IPS-18a (cell line): ENCODE measurements around the gene EFNB3.

Experiments used
- H3K27ac ChIP-seq: one replicate; pipeline ENCODE4 v1.5.1; 2013; ENCODE audit warnings: low read length
- H3K27me3 ChIP-seq: one replicate; pipeline ENCODE4 v1.6.1; 2013; ENCODE audit warnings: mild to moderate bottlenecking, low read length; ENCODE audit not compliant: control insufficient read depth, insufficient read depth
- H3K36me3 ChIP-seq: one replicate; pipeline ENCODE4 v1.6.1; 2013; ENCODE audit warnings: low read depth, low read length; ENCODE audit not compliant: control insufficient read depth
- H3K4me1 ChIP-seq: one replicate; pipeline ENCODE4 v1.6.1; 2013; ENCODE audit warnings: low read depth, low read length; ENCODE audit not compliant: control insufficient read depth
- H3K4me3 ChIP-seq: one replicate; pipeline ENCODE4 v1.5.1; 2013; ENCODE audit warnings: low read length
- H3K9ac ChIP-seq: one replicate; pipeline ENCODE4 v1.6.1; 2013; ENCODE audit warnings: mild to moderate bottlenecking, low read length, moderate library complexity
- H3K9me3 ChIP-seq: one replicate; pipeline ENCODE4 v1.6.1; 2013; ENCODE audit warnings: low read depth, low read length; ENCODE audit not compliant: control insufficient read depth

The EFNB3 gene

GRCh38 chr17:7714721-7715594 is 10.0 kb downstream of the EFNB3 start:
- peaks cover 32% of the 10 kb centered on the region for H3K4me1 ChIP-seq
- no peaks in the 10 kb centered on the region for H3K9me3 ChIP-seq
- H3K27me3 ChIP-seq, result peaks cover 27% of the 10 kb centered on the region
- no peak overlapping the region for H3K27ac ChIP-seq
- H3K9ac ChIP-seq, result no peak overlapping the region
- H3K36me3 ChIP-seq, result no peaks in the 10 kb centered on the region
- H3K4me3 ChIP-seq, result no peak overlapping the region

- peak overlapping the region; percentile 73 for H3K4me3 ChIP-seq
- H3K9ac ChIP-seq, result peak overlapping the region; percentile 49
- H3K27ac ChIP-seq, result no peak overlapping the region
Observed at GRCh38 chr17:7715936-7716886, 11.2 kb downstream of the EFNB3 start.

GRCh38 chr17:7716901-7717755 is 12.1 kb downstream of the EFNB3 start, which contains the start of gene DNAH2:
Gene DNAH2 (plus strand): TSS chr17:7717744. CDS start chr17:7719735, 1,991 bp downstream.
- H3K36me3 ChIP-seq, result no peaks in the 10 kb centered on the region
- no peaks in the 10 kb centered on the region for H3K9me3 ChIP-seq
- peak within 1 kb of the TSS; percentile 49 for H3K9ac ChIP-seq
- H3K27ac ChIP-seq, result no peak within 1 kb of the TSS
- peak within 1 kb of the TSS; percentile 73 for H3K4me3 ChIP-seq
- H3K4me1 ChIP-seq, result peaks cover 22% of the 10 kb centered on the region
- peaks cover 27% of the 10 kb centered on the region for H3K27me3 ChIP-seq

More at GRCh38 chr17:7715936-7716886, 11.2 kb downstream of the EFNB3 start:
- Histone ChIP-seq H3K4me1 (peaks cover 31% of the 10 kb centered on the region), H3K27me3 (peaks cover 34% of the 10 kb centered on the region), H3K9me3 (no peaks in the 10 kb centered on the region), H3K36me3 (no peaks in the 10 kb centered on the region)

GRCh38 chr17:7717756-7718350 is 12.9 kb downstream of the EFNB3 start:
- Histone ChIP-seq H3K27ac (no peak overlapping the region), H3K9me3 (no peaks in the 10 kb centered on the region), H3K4me3 (peak overlapping the region; percentile 73), H3K27me3 (peaks cover 27% of the 10 kb centered on the region), H3K4me1 (peaks cover 18% of the 10 kb centered on the region), H3K9ac (peak overlapping the region; percentile 49), H3K36me3 (no peaks in the 10 kb centered on the region)

- peaks cover 18% of the 10 kb centered on the region for H3K4me1 ChIP-seq
- H3K27me3 ChIP-seq, result peaks cover 27% of the 10 kb centered on the region
- H3K4me3 ChIP-seq, result no peak overlapping the region
- no peak overlapping the region for H3K9ac ChIP-seq
- H3K36me3 ChIP-seq, result no peaks in the 10 kb centered on the region
- no peak overlapping the region for H3K27ac ChIP-seq
- no peaks in the 10 kb centered on the region for H3K9me3 ChIP-seq
Observed at GRCh38 chr17:7719661-7720060, 14.7 kb downstream of the EFNB3 start.

GRCh38 chr17:7720125-7720524 is 15.1 kb downstream of the EFNB3 start:
- H3K4me1 ChIP-seq, result peaks cover 18% of the 10 kb centered on the region
- no peak overlapping the region for H3K27ac ChIP-seq
- no peaks in the 10 kb centered on the region for H3K36me3 ChIP-seq
- H3K9me3 ChIP-seq, result no peaks in the 10 kb centered on the region
- no peak overlapping the region for H3K9ac ChIP-seq
- H3K4me3 ChIP-seq, result no peak overlapping the region
- peaks cover 27% of the 10 kb centered on the region for H3K27me3 ChIP-seq

- H3K4me3 ChIP-seq, result no peak overlapping the region
- H3K36me3 ChIP-seq, result no peaks in the 10 kb centered on the region
- no peak overlapping the region for H3K27ac ChIP-seq
- H3K9ac ChIP-seq, result no peak overlapping the region
- H3K4me1 ChIP-seq, result peaks cover 10% of the 10 kb centered on the region
- H3K27me3 ChIP-seq, result peaks cover 27% of the 10 kb centered on the region
- H3K9me3 ChIP-seq, result no peaks in the 10 kb centered on the region
Observed at GRCh38 chr17:7721612-7722011, 16.6 kb downstream of the EFNB3 start.

GRCh38 chr17:7727886-7728285 is 22.9 kb downstream of the EFNB3 start:
- no peaks in the 10 kb centered on the region for H3K9me3 ChIP-seq
- no peak overlapping the region for H3K9ac ChIP-seq
- no peaks in the 10 kb centered on the region for H3K36me3 ChIP-seq
- no peaks in the 10 kb centered on the region for H3K27me3 ChIP-seq
- no peaks in the 10 kb centered on the region for H3K4me1 ChIP-seq
- H3K27ac ChIP-seq, result no peak overlapping the region
- no peak overlapping the region for H3K4me3 ChIP-seq

GRCh38 chr17:7729816-7730215 is 24.8 kb downstream of the EFNB3 start:
- Histone ChIP-seq H3K4me3 (no peak overlapping the region), H3K9me3 (no peaks in the 10 kb centered on the region), H3K4me1 (no peaks in the 10 kb centered on the region), H3K27ac (no peak overlapping the region), H3K27me3 (no peaks in the 10 kb centered on the region), H3K36me3 (no peaks in the 10 kb centered on the region), H3K9ac (no peak overlapping the region)

- no peaks in the 10 kb centered on the region for H3K9me3 ChIP-seq
- H3K27ac ChIP-seq, result no peak overlapping the region
- H3K27me3 ChIP-seq, result peaks cover 7% of the 10 kb centered on the region
- no peak overlapping the region for H3K9ac ChIP-seq
- H3K4me3 ChIP-seq, result no peak overlapping the region
- no peaks in the 10 kb centered on the region for H3K4me1 ChIP-seq
- H3K36me3 ChIP-seq, result no peaks in the 10 kb centered on the region
Observed at GRCh38 chr17:7732981-7733539, 28.1 kb downstream of the EFNB3 start.
